Stomach (tissue), 4 donors: ENCODE measurements around the gene FADS3.

ENCODE experiments used
- CTCF ChIP-seq, 7 experiments: fragments of 450-650 bp in 4 of 7; fragments of 200-600 bp in 3 of 7; sonication (generic) in 3 of 7; IDR thresholded peaks; one replicate each; pipeline ENCODE4 v1.5.1; 2016 to 2019; ENCODE audit warnings: antibody characterized with exemption in 7 of 7, control low read depth in 2 of 7, mild to moderate bottlenecking in 1 of 7
- EP300 ChIP-seq: sonication (generic); formaldehyde crosslinking; IDR thresholded peaks from one replicate; pipeline ENCODE4 v1.6.1; 2017; ENCODE audit warnings: antibody characterized with exemption
- POLR2A ChIP-seq, 4 donors: fragments of 450-650 bp; IDR thresholded peaks; one replicate each; pipeline ENCODE4 v1.6.1; 2016; ENCODE audit warnings: antibody characterized with exemption in 4 of 4, control low read depth in 2 of 4, mild to moderate bottlenecking in 1 of 4, moderate library complexity in 1 of 4
- POLR2AphosphoS5 ChIP-seq, 3 donors: sonication (generic); formaldehyde crosslinking; IDR thresholded peaks; one replicate each; pipeline ENCODE4 v1.6.1; 2016; ENCODE audit warnings: antibody characterized with exemption in 3 of 3

- TF ChIP-seq POLR2A (IDR thresholded peaks at IDR 0.05): no peak
- TF ChIP-seq CTCF (IDR thresholded peaks at IDR 0.05): no peak
- no peak for TF ChIP-seq EP300
- TF ChIP-seq POLR2AphosphoS5 (IDR thresholded peaks at IDR 0.05): no peak
Measured at GRCh38 chr11:61907282-61907681, 15.9 kb upstream of the FADS3 start.
